ENCODE measurements around the gene CDIPT.
"Not testable (repeated sequence)": the region's sequence is repeated elsewhere in the genome, so short reads cannot be mapped to it uniquely, and the experiment has no call there.

CDIPT gene, protein sequence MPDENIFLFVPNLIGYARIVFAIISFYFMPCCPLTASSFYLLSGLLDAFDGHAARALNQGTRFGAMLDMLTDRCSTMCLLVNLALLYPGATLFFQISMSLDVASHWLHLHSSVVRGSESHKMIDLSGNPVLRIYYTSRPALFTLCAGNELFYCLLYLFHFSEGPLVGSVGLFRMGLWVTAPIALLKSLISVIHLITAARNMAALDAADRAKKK

DNA sequence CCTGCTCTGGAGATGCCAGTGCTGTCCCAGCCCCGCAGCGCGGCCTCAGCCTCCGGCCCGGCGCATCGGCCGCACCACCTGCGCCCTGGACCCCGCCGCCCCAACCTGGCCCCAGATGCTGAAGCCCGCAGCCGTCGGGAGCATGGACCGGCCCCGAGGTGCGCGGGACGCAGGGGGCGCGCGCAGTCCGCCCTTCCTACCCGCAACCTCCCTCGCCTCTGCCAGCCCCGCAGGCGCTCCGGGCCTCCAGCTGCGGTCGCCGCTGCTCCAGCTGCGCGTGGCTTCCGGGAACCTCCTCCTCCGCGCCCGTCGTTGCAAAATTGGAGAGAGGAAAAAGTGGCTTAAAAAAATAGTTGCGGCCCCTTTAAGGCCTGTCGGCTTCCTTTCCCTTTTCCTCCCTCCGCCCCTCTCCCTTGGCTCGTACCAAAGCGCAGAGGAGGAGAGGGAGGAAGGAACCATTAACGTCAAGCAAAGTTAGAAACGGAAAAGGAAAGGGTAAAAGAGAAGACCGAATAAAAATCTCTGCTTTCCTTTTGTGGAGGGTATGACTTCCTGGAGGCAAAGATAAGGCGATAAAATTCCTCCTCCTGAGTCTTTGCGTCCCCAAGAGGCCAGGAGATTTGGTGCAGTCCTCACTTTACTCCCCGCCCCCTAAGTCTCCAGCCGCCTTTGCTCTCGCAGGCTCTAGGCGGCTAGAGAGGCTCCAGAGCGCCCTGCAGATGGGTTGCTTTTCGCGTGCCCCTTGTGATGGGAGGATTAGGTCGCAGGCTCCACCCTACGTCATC lies at the start of gene CDIPT:
Gene CDIPT (minus strand): TSS at position 343 of the 785 bp plus-strand sequence. CDS start 369 bp downstream, outside the sequence.
- peak; percentile 98 for DNase-seq

DNA sequence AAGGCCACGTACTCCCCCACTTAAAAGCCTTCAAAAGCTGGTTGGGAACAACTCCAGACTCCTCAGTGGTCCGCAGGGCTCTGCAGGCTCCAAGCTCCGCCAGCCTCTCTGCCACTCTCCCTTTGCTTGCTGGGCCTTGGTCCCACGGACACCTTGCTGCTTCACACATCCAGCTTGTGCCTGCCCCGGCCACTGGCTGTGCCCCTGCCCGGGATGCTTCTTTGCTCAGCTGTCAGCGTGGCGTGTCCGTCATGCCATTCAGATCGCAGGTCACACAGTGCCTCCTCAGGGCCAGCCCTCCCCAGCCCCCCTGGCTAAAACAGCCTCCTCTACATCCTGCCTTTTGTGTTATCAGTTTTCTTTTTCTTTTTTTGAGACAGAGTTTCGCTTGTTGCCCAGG lies 49.1 kb upstream of the CDIPT start:
- DNase-seq: no peak

DNA sequence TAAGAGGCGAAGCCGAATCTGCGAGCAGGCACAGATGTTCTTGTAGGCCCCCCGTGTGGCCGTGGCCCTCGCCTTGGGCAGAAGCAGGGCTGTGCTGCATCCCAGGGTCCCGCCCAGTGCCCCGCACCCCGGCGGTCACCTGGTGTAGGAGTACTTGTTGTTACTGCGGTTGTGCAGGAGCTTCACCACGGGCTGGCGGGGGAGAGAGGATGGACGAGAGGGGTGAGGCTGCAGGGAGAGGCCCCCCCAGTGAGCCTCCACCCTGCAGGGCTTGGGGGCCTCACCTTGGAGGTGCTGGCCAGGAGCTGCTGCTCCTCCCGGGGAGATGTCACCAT lies 48.6 kb upstream of the CDIPT start:
- no peak for DNase-seq

DNA sequence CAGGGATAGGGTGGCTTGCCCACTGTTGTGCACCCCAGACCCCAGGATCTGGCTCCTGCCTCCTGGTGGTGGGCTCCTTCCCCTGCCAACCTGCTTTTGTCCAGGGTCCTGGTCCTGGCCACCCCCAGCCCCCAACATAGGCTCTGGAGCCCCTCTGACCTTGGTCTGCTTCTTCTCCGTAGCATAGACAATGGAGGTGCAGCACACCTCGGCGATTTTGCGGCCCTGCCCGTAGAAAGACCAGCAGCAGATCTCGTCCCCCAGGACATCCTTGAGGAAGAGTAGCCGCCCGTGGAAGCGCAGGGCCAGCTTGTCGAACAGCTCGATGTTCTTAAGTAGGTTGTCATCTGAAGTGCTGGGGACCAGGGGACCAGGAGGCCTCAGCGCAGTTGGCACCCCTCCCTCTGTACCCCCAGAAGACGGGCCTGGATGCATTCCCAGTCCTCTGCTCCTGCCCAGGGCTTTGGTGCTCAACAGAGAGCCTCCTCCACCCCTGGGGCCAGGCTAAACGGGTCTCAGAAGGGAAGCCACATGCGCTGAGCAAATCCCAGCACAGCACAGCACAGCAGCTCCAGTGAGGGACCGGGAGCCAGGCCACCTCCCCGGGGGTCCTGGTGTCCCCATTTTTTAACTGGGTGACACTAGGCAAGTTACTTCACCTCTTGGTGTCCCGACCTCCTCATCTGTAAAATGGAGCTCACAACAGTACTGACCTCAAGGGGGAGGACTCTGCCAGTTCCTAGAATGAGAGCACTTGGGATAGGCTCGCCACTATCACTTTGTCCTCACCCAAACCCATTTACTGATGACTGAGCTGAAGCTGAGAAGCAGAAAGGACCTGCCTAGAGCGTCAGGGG lies 48.0 kb upstream of the CDIPT start:
- no peak for DNase-seq

DNA sequence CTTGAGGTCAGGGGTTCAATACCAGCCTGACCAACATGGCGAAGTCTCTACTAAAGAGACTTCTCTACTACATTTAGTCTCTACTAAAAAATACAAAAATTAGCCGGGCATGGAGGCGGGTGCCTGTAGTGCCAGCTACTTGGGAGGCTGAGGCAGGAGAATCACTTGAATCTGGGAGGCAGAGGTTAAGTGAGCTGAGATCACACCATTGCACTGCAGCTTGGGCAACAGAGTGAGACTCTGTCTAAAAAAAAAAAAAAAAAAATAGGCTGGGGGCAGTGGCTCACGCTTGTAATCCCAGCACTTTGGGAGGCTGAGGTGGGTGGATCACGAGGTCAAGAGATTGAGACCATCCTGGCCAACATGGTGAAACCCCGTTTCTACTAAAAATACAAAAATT lies 46.8 kb upstream of the CDIPT start:
- not testable (repeated sequence) for DNase-seq

DNA sequence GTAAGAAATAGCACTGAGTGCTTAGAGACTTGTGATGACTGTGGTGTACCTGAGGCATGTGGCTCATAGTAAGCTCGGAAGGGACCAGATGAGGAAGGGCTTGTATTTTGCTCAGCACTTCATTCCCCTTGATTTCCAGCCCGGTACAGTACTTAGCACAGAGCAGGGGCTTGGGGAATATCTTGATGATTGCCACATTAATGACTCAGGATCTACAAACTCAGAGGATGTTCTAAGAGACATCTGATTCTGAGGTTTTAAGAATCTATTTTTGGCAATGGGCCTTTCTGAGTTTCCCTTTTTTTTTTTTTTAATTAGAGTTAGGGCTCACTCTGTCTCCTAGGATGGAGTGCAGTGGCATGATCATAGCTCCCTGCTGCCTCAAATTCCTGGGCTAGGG lies 46.4 kb upstream of the CDIPT start:
- peak; percentile 61 for DNase-seq

DNA sequence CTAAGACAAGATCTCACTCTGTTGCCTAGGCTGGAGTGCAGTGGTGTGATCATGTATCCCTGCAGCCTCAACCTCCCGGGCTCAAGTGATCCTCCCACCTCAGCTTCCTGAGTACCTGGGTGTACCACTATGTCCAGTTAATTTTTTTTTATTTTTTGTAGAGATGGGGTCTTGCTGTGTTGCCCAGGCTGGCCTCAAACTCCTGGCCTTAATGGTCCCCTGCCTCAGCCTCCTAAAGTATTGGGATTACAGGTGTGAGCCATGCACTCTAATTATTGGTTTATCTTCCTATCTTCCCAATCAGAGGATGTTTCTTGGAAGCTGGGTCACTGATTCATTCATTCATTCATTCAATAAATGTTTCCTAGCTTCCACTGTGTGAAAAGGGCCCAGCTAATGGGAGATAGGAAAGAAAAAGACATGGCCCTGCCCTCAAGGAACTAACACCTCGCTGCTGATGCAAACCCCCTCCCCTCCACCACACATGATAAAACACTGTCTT lies 45.7 kb upstream of the CDIPT start:
- DNase-seq: no peak

DNA sequence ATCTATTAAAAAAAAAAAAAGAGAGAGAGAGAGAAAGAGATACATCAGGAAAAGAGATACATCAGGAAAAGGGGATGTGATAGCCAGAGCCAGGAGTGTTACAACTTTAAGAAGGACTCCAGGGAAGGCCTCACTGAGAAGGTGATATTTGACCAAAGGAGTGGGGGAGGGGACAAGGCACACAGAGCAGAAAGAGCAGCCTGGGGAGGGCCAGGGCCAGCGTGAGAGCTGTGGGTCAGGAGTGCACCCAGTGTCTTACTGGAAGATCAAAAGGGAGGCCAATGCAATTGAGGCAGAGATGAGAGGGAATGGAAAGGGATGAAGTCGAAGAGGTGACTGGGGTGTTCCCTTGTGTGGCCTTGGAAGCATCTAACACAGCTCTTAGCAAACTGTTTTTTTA lies 44.9 kb upstream of the CDIPT start:
- DNase-seq: no peak

DNA sequence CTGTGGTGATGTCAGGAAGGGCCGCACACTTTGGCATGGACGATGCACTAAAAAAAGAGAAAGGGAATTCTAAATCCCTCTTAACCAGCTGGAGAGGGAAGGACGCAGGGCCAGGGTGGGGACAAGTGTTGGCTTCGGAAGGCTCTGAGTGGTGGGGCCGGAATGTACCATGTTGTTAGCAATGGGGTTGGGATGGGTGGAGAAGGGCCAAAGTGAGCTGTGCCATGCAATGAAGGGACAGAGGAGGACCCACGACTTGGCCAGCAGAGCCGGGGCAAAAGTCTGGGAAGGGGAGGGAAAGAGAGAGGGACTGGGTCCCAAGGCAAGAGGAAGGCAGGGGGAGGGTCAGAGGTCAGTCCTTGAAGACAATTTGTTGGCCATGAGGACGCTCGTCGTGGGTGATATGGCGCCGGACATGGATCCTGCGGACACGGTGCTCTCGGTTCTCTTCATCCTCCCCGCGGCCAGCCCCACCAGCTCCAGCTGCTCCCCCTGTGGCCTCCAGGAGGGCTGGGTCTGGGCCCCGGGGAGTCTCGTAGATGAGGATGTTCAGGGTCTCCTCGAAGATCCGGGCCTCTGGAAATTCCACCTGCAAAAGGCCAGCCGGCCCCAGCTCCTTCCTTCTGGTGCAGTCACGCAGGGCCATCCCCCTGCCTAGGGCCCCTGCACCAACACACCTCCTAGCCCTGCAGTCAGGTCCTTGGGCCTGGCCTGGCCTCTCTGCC lies 43.7 kb upstream of the CDIPT start:
- no peak for DNase-seq

DNA sequence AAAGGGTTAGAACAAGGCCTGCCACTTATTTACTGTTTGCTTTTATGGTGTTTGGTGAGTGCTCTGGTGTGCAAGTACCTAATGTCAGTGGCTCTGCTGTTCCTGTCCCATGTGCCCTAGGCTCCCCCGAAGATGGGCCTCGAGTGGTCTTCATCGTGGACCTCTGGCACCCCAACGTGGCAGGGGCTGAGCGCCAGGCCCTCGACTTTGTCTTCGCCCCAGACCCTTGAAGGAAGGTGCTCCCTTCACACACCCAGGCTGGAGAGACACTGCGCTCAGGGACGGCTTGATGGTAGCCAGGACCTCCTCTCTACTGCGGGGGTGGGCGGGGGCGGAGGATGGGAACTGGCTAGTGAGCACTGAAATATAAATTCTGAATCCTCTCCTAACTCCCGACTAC lies 42.6 kb upstream of the CDIPT start:
- no peak for DNase-seq

DNA sequence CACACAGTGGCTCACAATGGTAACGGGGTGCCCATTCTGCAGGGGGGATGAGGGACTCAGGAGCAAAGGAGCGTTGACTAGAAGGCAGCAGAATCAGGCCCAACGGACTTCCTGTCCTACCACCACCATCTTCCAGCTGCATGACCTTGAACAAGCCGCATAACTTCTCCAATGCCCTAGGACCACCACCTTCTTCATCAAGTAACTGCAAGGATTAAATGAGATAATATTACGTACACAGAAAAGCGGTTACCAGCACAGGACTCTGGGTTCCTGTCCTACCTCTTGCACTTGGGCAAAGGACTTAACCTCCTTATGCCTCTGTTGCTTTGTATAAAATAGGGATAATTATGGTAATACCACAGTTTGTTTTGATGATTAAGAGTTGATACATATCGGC lies 41.9 kb upstream of the CDIPT start:
- no peak for DNase-seq

DNA sequence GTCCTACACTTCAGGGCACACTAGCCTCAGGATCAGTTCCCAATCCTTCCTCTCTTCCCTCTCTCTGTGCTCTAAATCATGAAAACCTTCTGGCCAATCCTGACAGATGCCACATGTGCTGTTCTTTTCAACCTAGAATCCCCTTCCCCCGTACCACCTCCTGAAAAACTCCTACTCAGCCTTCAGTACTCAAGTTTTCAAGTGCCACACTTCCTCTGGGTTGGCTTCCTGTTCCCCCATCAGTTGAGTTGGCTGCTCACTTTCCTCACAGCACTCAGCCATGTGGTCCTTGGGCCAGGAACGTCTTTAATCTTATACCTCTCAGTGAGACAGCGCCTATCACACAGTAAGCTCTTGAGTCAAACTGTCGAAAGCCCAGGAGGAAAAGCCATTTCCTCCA lies 40.6 kb upstream of the CDIPT start:
- no peak for DNase-seq

DNA sequence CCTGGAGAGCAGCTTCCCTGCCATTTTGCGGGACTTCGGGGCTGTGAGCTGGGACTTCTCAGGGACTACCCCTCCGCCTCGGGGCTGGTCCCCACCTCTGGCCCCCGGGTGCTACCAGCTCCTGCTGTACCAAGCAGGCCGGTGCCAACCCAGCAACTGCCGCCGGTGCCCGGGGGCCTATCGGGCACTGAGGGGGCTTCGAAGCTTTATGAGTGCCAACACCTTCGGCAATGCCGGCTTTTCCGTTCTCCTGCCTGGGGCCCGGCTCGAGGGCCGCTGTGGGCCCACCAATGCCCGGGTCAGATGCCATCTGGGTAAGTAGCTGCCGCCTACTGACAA lies 38.5 kb upstream of the CDIPT start:
- DNase-seq: no peak

DNA sequence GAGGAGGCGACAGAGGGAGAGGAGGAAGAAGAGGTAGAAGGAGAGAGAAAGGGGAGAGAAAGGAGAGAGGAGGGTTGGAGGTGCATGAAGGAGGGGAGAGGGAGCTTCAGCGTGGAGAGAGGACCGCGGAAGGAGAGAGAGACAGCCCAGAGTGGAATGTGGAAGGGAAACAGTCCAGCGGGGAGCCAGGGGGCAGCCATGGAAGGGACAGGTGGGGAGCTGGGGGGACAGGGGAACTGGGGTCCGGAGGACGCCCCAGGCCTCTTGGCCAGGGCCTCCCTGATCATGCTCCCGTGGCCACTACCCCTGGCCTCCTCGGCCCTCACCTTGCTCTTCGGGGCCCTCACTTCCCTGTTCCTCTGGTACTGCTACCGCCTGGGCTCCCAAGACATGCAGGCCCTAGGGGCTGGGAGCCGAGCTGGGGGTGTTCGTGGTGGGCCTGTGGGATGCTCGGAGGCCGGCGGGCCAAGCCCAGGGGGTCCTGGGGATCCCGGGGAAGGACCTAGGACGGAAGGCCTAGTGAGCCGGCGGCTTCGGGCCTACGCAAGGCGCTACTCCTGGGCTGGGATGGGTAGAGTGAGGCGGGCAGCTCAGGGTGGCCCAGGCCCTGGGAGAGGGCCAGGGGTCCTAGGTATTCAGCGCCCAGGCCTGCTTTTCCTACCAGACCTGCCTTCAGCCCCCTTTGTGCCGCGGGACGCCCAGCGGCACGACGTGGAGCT lies 38.0 kb upstream of the CDIPT start:
- no peak for DNase-seq

DNA sequence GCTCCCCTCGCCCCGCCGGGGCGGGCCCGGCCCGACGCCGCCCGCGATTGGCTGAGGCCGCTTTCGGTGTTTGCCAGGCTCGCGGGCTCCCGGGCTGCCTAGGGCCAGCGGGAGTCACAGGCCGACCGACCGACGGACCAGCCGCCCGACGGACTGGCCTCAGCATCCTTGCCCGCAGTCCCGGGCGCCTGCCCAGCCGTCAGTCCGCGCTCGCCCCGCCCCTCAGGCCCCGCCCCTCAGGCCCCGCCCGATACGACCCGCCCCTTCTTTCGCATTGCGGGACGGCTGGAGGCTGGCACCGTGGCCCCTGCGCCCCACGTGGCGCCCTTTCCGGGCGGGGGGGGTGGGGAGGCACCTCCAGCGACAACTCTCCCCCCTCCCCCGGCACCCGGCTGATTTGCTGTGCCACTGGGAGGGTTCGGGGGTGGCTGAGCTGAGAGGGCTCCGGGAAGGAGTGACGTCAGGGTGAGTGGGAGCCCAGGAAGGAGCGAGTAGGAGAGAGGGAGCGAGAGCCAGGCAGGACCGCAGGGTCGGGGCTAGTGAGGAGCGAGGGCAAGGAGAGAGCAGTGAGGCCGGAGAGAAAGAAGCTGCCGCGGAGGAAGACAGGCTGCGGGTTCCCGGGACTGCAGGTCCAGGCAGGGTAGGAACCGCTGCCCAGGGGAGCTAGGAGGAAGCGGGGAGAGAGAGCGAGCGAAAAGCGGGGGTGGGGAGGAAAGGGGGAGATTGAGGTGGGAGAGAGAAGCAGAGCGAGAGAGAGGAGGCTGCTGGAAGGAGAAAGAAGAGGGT lies 37.3 kb upstream of the CDIPT start, which contains the start of gene ASPHD1:
Gene ASPHD1 (plus strand): TSS at position 387 of the 786 bp plus-strand sequence. CDS start 484 bp downstream, outside the sequence.
- DNase-seq: peak; percentile 77

DNA sequence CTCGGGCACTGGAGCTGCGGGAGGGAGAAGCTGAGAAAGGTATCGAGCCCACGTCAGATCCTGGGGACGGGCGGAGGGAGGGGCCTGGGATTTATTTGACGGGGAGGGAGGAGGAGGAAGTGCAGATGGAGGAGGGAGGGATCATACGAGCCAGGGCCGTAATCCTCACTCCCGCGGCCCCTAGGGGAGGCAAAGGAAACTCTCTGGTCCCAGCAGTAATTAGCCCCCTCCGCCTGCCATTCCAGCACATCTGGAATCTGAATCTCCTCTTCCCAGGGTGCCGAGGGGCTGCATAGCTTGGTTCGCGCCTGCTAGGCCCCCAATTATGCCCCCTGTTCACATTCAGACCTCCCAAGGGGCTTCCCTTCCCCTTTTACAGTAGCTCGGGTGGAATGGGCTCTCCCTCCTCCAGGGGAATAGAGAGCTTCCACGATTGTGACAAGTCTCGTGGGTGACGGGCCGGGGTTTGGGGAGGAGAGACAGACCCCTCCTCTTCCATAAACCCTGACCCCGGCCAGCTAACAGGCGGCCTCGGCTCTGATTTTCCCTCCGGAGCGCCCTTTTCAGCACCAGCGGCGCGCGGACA lies 36.6 kb upstream of the CDIPT start, which contains the start of gene SEZ6L2:
Gene SEZ6L2 (minus strand): TSS at position 35 of the 586 bp plus-strand sequence. CDS start 531 bp downstream, outside the sequence.
- DNase-seq: peak; percentile 80

DNA sequence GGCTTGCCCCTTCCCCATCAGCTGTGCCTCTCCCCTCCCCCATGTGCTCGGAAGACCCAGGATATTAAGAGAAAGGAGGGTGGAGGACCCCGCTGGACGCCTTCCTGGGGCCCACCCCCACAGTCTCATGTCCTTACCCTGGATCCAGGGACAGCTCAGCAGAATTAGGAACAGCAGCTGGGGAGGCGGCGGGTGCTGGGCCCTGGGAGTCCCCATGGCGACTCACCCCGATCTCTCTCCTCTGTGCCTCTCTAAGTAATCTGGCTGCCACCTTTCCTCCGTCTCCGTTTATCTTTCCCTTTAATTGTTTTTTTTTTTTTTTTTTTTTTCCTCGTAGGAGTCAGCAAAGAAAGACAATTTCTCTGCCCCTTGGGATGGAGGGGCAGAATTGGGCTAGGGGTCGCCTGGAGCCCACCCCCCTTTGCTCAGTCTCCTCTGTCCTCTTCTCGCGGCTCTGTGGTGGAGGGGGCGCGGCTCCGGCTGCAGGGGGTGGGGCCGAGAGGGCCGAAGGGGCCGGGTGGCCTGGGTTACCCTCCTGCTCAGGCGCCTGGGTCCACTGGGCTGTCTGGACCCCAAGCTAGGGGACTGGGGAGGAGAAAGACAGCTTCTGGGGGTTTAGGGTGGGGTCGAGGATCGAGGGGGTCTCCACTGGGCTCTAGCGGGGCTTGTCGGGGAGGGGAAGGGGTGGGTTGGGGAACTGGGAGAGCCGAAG lies 35.9 kb upstream of the CDIPT start:
- DNase-seq: no peak

DNA sequence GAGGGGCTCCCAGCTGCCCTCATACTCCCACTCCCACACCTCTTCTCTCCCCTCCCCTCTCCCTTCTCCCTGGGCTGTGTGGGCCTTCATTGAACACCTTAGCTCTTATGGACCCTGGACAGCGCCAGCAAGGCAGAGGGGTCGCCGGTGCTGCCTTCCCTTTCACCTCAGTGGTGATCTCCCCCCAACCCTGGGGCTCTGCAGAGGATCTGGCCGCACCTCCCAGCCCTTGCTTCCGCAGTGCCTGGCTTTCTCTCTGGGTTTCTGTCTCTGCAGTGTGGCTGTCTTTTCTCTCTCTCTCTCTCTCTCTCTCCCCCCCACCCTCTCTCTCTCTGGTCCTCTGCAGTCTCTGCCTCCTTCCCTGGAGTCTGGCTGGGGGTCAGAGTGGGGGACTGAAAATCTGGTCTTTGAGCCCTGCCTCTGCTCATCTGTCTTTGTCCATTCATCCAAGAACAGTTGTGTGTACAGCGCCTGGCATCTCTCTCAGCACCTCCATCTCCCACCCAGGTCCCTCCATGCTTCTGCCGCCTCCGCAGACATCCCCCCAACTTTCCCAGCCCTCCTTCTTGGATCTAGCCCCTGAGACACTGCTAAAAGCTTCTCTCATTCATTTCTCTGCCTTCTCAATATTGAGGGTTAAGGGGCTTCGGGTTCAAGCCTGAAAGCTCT lies 35.2 kb upstream of the CDIPT start:
- DNase-seq: no peak

DNA sequence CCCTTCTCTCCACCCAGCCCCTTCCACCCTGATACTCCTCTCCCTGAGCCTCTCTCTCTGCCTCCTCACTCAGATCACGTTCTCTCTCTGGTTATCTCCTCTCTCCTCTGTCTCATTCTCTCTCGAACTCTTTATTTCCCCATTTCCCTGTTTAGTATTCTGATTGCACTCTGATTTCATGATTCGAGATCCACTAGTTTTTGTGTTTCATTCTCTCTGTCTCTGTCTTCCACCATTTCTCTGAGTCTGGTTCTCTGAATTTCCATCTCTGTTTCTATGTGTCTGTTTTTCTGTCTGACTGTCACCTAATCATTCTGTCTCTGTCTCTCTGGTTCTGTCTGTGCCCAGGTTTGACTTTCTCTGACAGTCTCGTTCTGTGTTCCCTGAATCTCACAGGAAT lies 34.3 kb upstream of the CDIPT start:
- no peak for DNase-seq

DNA sequence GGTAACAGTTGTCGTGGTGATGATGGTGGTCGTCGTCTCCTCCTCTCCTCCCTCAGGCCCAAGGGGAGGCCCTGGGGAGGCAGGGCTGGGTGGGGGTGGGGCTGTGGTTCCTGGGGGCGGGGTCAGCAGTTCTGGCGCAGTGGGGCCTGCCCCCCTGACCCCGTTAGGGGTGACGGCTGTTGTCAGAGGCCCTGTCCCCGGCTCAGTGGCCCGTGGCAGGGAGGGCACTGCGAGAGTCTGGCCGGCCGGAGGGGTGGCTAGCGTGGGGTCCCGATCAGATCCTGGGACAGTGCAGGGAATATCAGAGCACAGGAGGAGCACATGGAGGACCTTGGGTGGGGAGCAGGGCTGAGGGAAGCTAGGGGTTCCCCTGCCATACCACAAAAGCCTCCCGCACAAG lies 33.8 kb upstream of the CDIPT start:
- no peak for DNase-seq

All from HCEC 1CT (cell line).